ENCODE measurements around the gene FUT8. TPM values are rescaled to one million over a fixed set of nuclear protein-coding genes. Genes with fewer than 3 reads are reported as not detected.

FUT8 gene
- total and polyA plus RNA-seq, 2 of the 8 experiments (the other 6 are each of a cell fraction or from before 2014, with no cell fraction given) = 10.5 to 25.1 TPM

- no peak overlapping the region for H2BK20ac ChIP-seq (ENCODE audit: low read length)
- H3K27ac ChIP-seq (ENCODE audit: low read depth, low read length) = no peak overlapping the region
- H4K91ac ChIP-seq (replicated peaks; ENCODE audit: insufficient read length, low read length) = no peak overlapping the region
- H3K9ac ChIP-seq (replicated peaks in 1 of 4; ENCODE audit: extremely low read depth in 1 of 4, low read depth in 3 of 4, low read length in 3 of 4) = no peak overlapping the region
- H3K14ac ChIP-seq (ENCODE audit: insufficient read length) = no peak overlapping the region
- no peak overlapping the region for H3K23ac ChIP-seq (ENCODE audit: insufficient read length)
- no peaks in the 10 kb centered on the region for H3K4me1 ChIP-seq (replicated peaks in 1 of 4; ENCODE audit: control insufficient read depth in 3 of 4, insufficient read depth in 4 of 4, low read length in 3 of 4)
- CTCF ChIA-PET (ENCODE audit: partially characterized antibody) = no interaction called here
- no peaks in the 10 kb centered on the region for H3K27me3 ChIP-seq (replicated peaks in 1 of 4; ENCODE audit: control insufficient read depth in 3 of 4, extremely low read depth in 1 of 4, insufficient read depth in 3 of 4, low read length in 3 of 4)
- no peak for TF ChIP-seq CHD2 (IDR thresholded peaks at IDR 0.05; ENCODE audit: low read length)
- TF ChIP-seq CTCF (IDR thresholded peaks at IDR 0.05; ENCODE audit: control extremely low read depth in 1 of 3, insufficient read depth in 1 of 3, low read depth in 1 of 3, low read length in 3 of 3) = no peak
- no peak for TF ChIP-seq GTF2F1 (IDR thresholded peaks at IDR 0.05; ENCODE audit: borderline replicate concordance, low read depth, low read length)
- no peak for TF ChIP-seq NRF1 (IDR thresholded peaks at IDR 0.05; ENCODE audit: low read depth, low read length)
- no peak for TF ChIP-seq POLR2AphosphoS5 (IDR thresholded peaks at IDR 0.05; ENCODE audit: low read depth, low read length)
- TF ChIP-seq CHD1 (IDR thresholded peaks at IDR 0.05; ENCODE audit: low read depth, low read length) = no peak
- TF ChIP-seq ASH2L (IDR thresholded peaks at IDR 0.05; ENCODE audit: low read length) = no peak
- TF ChIP-seq SP2 (IDR thresholded peaks at IDR 0.05; ENCODE audit: low read length) = no peak
- TF ChIP-seq SP4 (IDR thresholded peaks at IDR 0.05; ENCODE audit: low read length) = no peak
- no peak for TF ChIP-seq TBP (IDR thresholded peaks at IDR 0.05; ENCODE audit: low read depth, low read length)
- TF ChIP-seq EP300 (IDR thresholded peaks at IDR 0.05; ENCODE audit: borderline replicate concordance in 1 of 2, low read depth in 2 of 2, low read length in 2 of 2) = no peak
- H3K23me2 ChIP-seq (ENCODE audit: low read depth, low read length) = no peaks in the 10 kb centered on the region
- no peak overlapping the region for H2AFZ ChIP-seq (ENCODE audit: low read length)
- no peak overlapping the region for H3K18ac ChIP-seq (ENCODE audit: extremely low read depth, low read length)
- H2BK5ac ChIP-seq (ENCODE audit: low read depth, low read length) = no peak overlapping the region
- no peaks in the 10 kb centered on the region for H3K36me3 ChIP-seq (ENCODE audit: control insufficient read depth in 2 of 4, insufficient read depth in 4 of 4, low read length in 3 of 4)
- no peak overlapping the region for H3K56ac ChIP-seq (replicated peaks; ENCODE audit: insufficient read length, low read depth, low read length)
- no peak overlapping the region for H3K4ac ChIP-seq (replicated peaks; ENCODE audit: insufficient read length, low read depth, low read length)
- H4K20me1 ChIP-seq (replicated peaks in 1 of 2; ENCODE audit: control insufficient read depth in 1 of 2, insufficient read depth in 2 of 2, low read length in 2 of 2) = no peaks in the 10 kb centered on the region
- DNase-seq (ENCODE audit: low read depth in 1 of 2, low spot score in 2 of 2) = no peak
- H3K79me1 ChIP-seq (ENCODE audit: low read depth, low read length) = no peaks in the 10 kb centered on the region
- H4K5ac ChIP-seq (ENCODE audit: insufficient read length, low read depth, low read length) = no peak overlapping the region
- no peak overlapping the region for H2BK12ac ChIP-seq (ENCODE audit: low read depth, low read length)
- peaks cover 0 to 4% of the 10 kb centered on the region in 2 experiments; a peak in 1 of 4 replicates for H3K9me3 ChIP-seq (ENCODE audit: insufficient read depth in 2 of 2, low read depth in 1 of 2, low read length in 1 of 2)
- H2BK120ac ChIP-seq (replicated peaks; ENCODE audit: low read depth, low read length) = no peak overlapping the region
- H2AK5ac ChIP-seq (ENCODE audit: low read depth, low read length) = no peak overlapping the region
- POLR2A ChIA-PET (ENCODE audit: partially characterized antibody) = no interaction called here
- H3K4me3 ChIP-seq (ENCODE audit: extremely low read depth in 1 of 4, insufficient read depth in 2 of 4, low read depth in 3 of 4, low read length in 4 of 4) = no peak overlapping the region
- H4K8ac ChIP-seq (ENCODE audit: extremely low read depth, insufficient read depth, low read length) = no peak overlapping the region
- no peak overlapping the region for H2BK15ac ChIP-seq (ENCODE audit: low read length)
- no peaks in the 10 kb centered on the region for H3K79me2 ChIP-seq (ENCODE audit: control insufficient read depth in 1 of 2, insufficient read depth in 2 of 2, low read length in 2 of 2)
- H3K4me2 ChIP-seq (ENCODE audit: insufficient read depth in 1 of 2, low read depth in 2 of 2, low read length in 2 of 2) = no peak overlapping the region
- no peak for FAIRE-seq
These were observed 245.7 kb downstream of the FUT8 start for GRCh38 chr14:65658202-65658601.

All from H1 (cell line).